ENCODE measurements around the gene KRTAP20-3.

Gene KRTAP20-3

DNA sequence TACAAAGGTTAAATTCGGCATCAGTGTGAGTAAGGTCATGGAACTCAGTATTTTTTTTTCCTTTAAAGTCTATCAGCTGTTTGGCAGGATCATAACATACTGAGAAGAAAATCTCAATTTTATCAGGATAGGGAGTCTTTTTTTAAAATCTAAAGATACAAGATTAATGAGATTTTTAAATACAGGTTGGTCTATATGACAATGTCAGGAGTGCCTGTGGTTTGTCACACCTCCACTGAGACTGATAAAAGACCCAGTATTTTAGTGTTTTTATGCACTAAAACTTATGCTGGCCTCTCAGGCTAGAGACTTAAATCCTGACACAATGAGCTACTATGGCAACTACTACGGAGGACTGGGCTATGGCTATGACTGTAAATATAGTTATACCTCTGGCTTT is at the start of gene KRTAP20-3:
KRTAP20-3 (plus strand) TSS at position 301 of the 400 bp plus-strand sequence.
- DNase-seq (ENCODE audit: low read depth, low spot score) = no peak

DNA sequence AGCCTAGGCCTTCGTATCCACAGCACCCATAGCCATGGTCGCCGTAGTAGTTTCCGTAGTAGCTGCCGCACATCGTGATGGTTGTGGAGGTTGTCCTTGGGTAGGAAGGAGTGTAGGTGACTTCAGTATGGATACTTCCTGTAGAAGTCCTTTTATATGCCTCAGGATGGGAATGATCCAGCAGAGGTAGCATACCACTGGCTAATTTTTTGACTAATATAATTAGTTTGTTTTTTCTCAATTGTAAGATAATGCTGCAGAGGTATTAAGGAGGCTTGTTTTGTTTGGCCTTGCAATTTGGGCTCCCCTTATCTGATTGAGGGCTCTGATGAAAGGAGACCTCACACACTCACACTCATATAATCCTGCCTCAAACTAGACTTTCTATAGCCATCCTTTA is 43.9 kb upstream of the KRTAP20-3 start, which contains the start of gene KRTAP6-2:
KRTAP6-2 (minus strand) TSS at position 101 of the 400 bp plus-strand sequence; CDS start at position 73, 28 bp downstream.
- no peak for DNase-seq (ENCODE audit: low read depth, low spot score)

DNA sequence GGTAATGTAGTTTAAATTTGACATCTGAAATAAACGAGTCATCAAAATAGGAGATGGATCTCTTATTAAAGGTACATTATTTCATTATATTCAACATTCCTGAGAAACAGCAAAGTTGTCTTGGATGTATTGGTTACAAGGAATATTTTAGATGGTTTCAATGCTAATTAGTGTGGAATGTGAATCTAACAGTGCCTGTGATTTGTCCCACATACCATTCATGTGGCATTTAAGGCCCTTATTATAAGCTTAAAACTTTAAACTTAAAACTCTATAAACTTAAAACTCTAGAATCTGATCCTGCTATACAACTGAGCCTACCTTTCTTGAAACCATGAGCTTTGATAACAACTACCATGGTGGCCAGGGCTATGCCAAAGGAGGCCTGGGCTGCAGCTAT is 41.9 kb upstream of the KRTAP20-3 start, which contains the start of gene KRTAP22-1:
KRTAP22-1 (plus strand) TSS at position 301 of the 400 bp plus-strand sequence.
- no peak for DNase-seq (ENCODE audit: low read depth, low spot score)

DNA sequence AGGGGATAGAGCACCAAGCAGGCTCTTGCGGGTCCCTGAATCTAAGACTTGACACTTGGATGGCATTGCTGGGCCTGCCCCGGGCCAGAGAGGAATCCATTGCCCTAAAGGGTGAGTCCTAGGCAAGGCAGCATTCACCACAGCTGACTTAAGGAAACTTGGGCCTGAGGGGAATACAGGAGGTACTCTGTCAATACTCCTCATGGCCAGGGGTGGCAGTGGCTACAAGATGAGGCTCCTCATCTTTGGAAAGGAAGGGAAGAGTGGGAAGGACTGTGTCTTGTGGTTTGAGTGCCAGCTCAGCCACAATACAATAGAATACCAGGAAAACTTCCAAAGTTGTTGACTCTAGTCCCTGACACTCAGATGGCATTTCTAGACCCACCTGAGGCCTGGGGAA is 36.7 kb upstream of the KRTAP20-3 start:
- DNase-seq (ENCODE audit: low read depth, low spot score) = no peak

DNA sequence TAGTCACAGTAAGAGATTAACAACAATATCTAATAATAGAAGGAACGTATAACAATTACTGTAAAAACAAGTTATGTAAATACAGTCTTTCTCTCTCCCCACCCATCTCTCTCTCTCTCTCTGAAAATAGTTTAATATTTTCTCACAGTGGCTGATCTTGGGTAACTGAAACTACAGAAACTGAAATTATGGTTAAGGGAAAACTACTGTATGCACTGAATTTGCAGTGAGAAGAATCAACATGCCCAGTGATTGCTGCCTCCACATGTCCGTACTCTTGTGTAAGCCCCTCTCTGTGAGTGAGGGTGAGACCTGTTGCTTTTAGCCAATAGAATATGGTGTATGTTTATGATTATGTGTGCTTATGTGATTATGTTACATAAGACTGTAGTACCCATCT is 30.5 kb upstream of the KRTAP20-3 start:
- DNase-seq (ENCODE audit: low read depth, low spot score) = no peak

DNA sequence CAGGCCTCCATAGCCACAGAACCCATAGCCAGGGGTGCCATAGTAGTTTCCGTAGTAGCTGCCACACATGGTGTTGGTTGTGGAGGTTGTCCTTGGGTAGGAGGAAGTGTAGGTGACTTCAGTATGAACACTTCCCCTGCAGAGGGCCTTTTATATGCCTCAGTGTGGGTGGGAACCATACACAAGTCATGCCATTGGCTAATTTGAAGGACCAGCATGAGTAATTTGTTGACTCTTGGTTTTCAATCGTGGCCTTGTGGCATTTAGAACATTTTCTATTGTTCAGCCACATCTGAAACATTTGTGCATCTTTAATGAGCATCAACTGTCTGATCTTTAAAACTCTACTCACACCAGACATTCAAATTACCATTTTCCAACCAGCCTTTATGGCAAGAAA is 28.8 kb upstream of the KRTAP20-3 start, which contains the start of gene KRTAP6-1:
KRTAP6-1 (minus strand) TSS at position 95 of the 400 bp plus-strand sequence; CDS start at position 69, 26 bp downstream.
- no peak for DNase-seq (ENCODE audit: low read depth, low spot score)

DNA sequence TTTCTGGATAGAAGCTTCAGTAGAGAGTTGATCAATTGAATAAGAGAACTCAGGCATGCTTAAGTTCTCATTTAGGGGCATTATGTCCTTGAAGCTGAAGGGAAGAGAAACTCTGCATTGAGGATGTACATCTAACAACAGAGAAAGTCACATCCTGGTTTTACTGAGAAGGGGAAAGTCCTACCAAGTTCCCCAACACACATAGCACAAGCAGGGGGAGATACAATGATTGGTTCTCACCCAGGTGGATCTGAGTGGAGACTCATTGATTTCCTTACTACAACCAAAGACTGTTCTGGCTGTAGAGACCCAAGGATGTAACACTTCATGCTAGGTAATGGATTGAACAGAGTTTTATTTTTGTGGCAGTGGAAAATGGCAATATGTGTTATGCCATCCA is 27.5 kb upstream of the KRTAP20-3 start:
- no peak for DNase-seq (ENCODE audit: low read depth, low spot score)

GRCh38 chr21:30616125-30616524 is 26.5 kb upstream of the KRTAP20-3 start, which contains the start of gene KRTAP20-1:
KRTAP20-1 (plus strand) TSS chr21:30616425; CDS start chr21:30616455, 30 bp downstream.
- DNase-seq (ENCODE audit: low read depth, low spot score) = no peak

DNA sequence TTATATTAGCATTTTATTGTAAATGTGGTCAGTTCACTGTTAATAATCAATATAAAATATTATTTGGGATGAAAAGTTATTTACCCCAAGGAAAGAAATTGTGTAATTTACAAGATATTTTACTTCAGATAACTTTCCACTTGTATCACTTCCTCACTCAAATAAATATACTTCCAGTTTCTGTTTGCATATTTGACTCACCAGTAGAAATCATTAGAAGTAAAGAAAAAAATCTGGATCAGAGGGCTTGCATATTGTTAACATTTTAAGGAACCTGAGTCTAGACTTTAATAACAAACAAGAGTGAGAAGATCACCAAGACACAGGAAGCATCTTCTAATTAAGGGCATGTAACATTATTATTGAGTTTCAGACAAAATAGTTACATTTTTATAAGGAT is 22.6 kb upstream of the KRTAP20-3 start:
- no peak for DNase-seq (ENCODE audit: low read depth, low spot score)

GRCh38 chr21:30620522-30620921 is 22.1 kb upstream of the KRTAP20-3 start, which contains the start of gene KRTAP20-4:
KRTAP20-4 (plus strand) TSS chr21:30620627.
- DNase-seq (ENCODE audit: low read depth, low spot score) = no peak

DNA sequence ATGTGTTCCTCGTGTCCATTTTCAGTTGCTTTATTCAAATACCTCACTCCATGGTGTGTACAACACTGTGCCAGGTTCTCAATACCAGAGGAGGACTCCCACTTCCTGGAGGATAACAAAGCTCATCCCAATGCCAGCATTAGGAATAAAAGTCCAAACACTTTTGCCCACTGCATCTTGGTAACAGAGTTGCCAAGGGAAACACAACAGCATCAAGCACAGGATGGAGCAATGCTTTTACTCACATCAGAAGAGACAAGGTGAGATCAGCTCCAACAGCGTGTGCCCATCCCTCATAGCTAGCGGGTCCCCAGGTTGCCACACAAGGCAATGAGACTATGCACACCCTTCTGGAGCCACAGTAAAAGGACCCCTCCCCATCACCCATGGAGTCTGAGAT is 19.3 kb upstream of the KRTAP20-3 start:
- no peak for DNase-seq (ENCODE audit: low read depth, low spot score)

GRCh38 chr21:30625449-30626165 is 17.1 kb upstream of the KRTAP20-3 start:
- no peak for DNase-seq (ENCODE audit: low read depth, low spot score)

DNA sequence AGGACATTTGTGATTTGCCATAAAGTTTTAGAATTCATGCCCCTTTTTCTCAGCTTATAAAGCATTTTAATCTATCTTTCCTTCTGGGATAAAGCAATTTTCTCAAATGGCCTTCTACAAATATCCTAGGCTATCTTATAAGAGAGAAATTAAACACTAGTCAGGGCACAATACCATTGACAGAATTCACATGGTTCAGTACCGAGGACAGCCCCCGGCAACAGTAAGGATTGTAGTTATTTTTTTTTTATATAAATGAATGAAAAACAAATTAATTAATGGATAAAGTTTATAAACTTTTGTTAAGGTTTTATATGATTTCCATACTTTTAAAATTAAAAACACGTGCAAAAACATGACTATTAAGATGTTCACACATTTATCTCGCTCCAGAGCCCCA is 14.6 kb upstream of the KRTAP20-3 start:
- DNase-seq (ENCODE audit: low read depth, low spot score) = no peak

DNA sequence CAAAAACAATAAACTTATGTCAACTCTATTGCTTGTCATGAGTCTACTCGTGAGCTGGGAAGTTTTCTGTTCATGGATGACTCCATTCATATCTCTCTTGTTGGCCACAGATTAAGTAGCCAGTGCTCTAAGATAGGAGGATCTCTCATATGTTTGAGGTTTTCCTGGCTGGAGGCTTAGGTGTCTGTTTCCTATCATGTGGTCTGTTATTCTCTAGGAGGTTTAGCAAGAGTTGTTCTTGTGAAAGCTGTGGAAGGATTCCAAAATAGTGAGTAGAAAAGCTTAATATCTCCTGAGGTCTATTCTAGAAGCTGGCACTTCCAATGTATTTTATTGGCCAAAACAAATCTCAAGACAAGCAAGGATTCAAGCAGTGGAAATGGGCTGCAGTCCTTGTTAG is 13.5 kb upstream of the KRTAP20-3 start:
- DNase-seq (ENCODE audit: low read depth, low spot score) = no peak

GRCh38 chr21:30634906-30635305 is 7.8 kb upstream of the KRTAP20-3 start, which contains the start of gene KRTAP20-2:
KRTAP20-2 (plus strand) TSS chr21:30635206; CDS start chr21:30635264, 58 bp downstream.
- DNase-seq (ENCODE audit: low read depth, low spot score) = no peak

GRCh38 chr21:30638686-30639085 is 4.0 kb upstream of the KRTAP20-3 start:
- no peak for DNase-seq (ENCODE audit: low read depth, low spot score)

DNA sequence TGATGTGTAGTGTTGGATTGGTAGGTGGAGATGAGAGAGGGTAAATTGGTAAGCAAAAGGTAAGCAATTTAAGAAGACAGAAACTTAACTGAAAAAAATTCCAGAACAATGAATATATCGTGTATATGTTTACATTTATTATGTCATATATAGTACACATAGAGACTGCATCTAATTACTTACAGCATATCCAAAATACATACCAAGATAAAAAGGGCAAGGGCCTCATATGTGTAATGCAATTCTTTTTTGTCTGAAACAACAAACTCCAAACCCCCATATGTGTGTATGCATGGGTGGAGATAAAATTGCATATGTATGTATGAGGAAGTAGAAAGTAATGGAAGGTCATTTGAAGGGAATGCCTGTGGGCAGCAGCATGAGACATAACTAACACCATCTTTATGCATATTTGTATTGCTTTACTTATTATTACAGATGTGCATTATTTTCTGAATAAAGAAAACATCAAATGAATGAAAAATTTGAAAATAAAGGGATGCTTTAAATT is 4.3 kb downstream of the KRTAP20-3 start:
- DNase-seq (ENCODE audit: low read depth, low spot score) = no peak

- DNase-seq (ENCODE audit: low read depth, low spot score) = no peak
These were observed 10.2 kb downstream of the KRTAP20-3 start for GRCh38 chr21:30652891-30653290.

DNA sequence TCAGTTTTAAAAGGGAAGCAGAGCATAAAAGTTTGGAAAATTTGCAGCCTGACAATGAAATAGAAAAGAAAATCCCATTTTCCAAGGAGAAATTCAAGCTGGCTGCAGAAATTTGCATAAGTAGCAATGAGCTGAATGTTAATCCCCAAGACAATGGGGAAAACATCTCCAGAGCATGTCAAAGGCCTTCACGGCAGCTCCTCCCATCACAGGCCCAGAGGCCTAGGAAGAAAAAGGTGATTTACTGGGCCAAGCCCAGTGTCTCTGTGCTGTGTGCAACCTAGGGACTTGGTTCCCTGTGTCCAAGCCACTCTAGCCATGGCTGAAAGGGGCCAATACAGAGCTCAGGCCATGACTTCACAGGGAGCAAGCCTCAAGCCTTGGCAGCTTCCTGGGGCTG is 26.1 kb downstream of the KRTAP20-3 start:
- DNase-seq (ENCODE audit: low read depth, low spot score) = no peak

DNA sequence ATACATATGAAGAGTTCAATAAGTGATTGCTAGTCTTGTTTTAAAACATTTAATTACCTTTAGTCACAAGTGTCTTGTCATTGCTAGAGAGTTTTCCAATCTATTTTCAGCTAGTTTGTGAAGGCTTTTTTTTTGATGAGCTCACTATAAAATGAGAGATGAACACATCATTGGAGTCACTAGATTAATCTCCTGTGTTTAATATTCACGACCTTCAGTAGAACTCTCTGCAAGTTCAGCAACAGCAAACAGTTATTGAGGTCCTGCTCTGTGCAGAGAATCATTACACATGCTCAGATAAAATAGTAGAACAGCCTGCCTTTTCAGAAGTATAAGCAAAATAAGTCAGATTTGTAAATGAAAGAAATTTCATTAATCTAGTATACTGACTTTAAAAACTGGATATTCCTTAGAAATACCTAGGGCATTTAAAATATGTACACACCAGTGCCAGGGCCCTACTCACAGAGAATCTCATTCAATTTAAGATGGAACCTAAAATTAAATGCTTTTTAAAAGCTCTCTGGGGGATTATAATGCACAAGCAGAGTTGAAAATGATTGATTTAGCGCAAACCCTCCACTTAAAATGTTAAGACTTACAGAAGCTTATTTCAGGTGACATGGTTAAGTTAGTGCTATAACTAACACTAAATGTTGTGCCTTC is 30.5 kb downstream of the KRTAP20-3 start:
- no peak for DNase-seq (ENCODE audit: low read depth, low spot score)

DNA sequence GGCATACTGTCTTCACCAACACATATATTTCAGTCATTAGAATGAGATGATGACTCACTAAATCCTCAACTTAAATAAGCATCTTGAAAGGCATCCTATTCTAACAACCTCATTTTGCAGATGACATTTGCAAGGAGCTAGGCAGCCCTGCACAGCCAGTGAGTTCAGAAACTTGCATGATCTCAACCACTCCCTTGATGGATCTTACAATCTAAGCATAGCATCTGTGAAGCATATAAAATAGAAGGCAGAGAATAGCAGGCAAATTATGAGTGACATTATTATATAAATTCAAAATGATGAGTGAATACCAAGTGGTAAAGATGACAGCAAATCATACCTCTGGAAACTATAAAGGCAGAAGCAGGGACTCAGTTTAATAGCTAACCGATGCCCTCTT is 31.6 kb downstream of the KRTAP20-3 start:
- no peak for DNase-seq (ENCODE audit: low read depth, low spot score)

- DNase-seq (ENCODE audit: low read depth, low spot score) = no peak
These were observed 34.1 kb downstream of the KRTAP20-3 start for GRCh38 chr21:30676737-30677136.
